ENCODE measurements around the gene USP48. TPM values are rescaled to one million over a fixed set of nuclear protein-coding genes. Genes with fewer than 3 reads are reported as not detected.

USP48 gene
- total RNA-seq, 1 experiment from 2014 or later = 84.8 TPM

DNA sequence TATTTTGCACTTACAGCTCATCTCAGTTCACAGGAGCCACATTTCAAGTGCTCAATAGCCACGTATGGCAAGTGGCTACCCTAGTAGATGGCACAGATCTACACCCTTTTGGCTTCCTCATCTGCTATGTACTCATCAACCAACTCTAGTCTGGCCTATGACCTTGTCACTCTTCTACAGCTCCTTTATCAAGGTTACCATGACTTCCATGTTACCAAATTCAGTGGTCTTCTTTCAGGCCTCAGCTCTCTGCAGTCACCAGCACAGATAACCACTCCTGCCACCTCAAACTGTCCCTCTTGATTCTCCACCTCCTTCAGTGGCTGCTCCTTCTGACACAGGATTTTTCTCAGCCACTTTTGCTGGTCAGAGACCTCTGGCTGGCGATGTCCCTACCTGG is 11.7 kb upstream of the USP48 start:
- Histone ChIP-seq H4K20me1 (ENCODE audit: control insufficient read depth, insufficient read depth, insufficient read length) (no peaks in the 10 kb centered on the region), H2BK5ac (ENCODE audit: insufficient read length, low read length) (no peak overlapping the region), H3K9ac (ENCODE audit: extremely low read depth, insufficient read length, low read length) (no peak overlapping the region), H3K79me1 (ENCODE audit: insufficient read depth, low read depth, low read length, poor library complexity, severe bottlenecking) (no peaks in the 10 kb centered on the region), H3K23me2 (ENCODE audit: insufficient read length, low read depth, low read length, poor library complexity, severe bottlenecking) (no peaks in the 10 kb centered on the region), H4K5ac (ENCODE audit: insufficient read length, low read depth, low read length) (no peak overlapping the region), H2AK5ac (ENCODE audit: insufficient read length, low read length) (no peak overlapping the region), H3K14ac (ENCODE audit: insufficient read depth, low read length) (no peak overlapping the region), H4K91ac (ENCODE audit: insufficient read length, low read depth, low read length) (no peak overlapping the region), H2BK20ac (ENCODE audit: low read depth, low read length, poor library complexity, severe bottlenecking) (no peak overlapping the region), H3K4me1 (ENCODE audit: insufficient read depth, low read length) (no peaks in the 10 kb centered on the region), H3K27ac (ENCODE audit: insufficient read length, low read depth, low read length) (no peak overlapping the region), H2BK12ac (ENCODE audit: insufficient read length, low read depth, low read length) (no peak overlapping the region), H3K4ac (ENCODE audit: low read depth, low read length) (no peak overlapping the region), H3K9me3 (ENCODE audit: control insufficient read depth, low read depth, low read length) (peaks cover 10% of the 10 kb centered on the region), H3K27me3 (ENCODE audit: insufficient read depth, low read length) (no peaks in the 10 kb centered on the region), H4K8ac (replicated peaks; ENCODE audit: insufficient read length, low read depth, low read length) (no peak overlapping the region), H2BK120ac (ENCODE audit: low read depth, low read length, poor library complexity, severe bottlenecking) (no peak overlapping the region), H3K79me2 (ENCODE audit: insufficient read depth, low read length) (no peaks in the 10 kb centered on the region), H3K4me2 (ENCODE audit: insufficient read depth, insufficient read length, low read length) (no peak overlapping the region), H2BK15ac (ENCODE audit: low read depth, low read length) (no peak overlapping the region), H3K18ac (ENCODE audit: insufficient read length, low read depth, low read length) (no peak overlapping the region), H3K56ac (ENCODE audit: insufficient read length, low read depth, low read length) (no peak overlapping the region), H3T11ph (ENCODE audit: low read length) (no peak overlapping the region), H3K23ac (ENCODE audit: insufficient read length, low read depth, low read length) (no peak overlapping the region), H2AFZ (ENCODE audit: low read length) (no peak overlapping the region)
- Mint-ChIP-seq H3K36me3 (ENCODE audit: insufficient read depth in 1 of 3, low read depth in 3 of 3) (peaks cover 0 to 9% (median 6%) of the 10 kb centered on the region in 3 experiments; a peak in 4 of 7 replicates), H3K4me1 (peaks cover 5 to 6% of the 10 kb centered on the region in 2 experiments), H3K27ac (no peak overlapping the region; a peak in 1 of 7 replicates), H3K9me3 (peaks cover 5 to 13% of the 10 kb centered on the region in 2 experiments), H3K27me3 (ENCODE audit: low read depth) (peaks cover 4% of the 10 kb centered on the region), H3K4me3 (no peak overlapping the region)
- TF ChIP-seq, protein P1, sequence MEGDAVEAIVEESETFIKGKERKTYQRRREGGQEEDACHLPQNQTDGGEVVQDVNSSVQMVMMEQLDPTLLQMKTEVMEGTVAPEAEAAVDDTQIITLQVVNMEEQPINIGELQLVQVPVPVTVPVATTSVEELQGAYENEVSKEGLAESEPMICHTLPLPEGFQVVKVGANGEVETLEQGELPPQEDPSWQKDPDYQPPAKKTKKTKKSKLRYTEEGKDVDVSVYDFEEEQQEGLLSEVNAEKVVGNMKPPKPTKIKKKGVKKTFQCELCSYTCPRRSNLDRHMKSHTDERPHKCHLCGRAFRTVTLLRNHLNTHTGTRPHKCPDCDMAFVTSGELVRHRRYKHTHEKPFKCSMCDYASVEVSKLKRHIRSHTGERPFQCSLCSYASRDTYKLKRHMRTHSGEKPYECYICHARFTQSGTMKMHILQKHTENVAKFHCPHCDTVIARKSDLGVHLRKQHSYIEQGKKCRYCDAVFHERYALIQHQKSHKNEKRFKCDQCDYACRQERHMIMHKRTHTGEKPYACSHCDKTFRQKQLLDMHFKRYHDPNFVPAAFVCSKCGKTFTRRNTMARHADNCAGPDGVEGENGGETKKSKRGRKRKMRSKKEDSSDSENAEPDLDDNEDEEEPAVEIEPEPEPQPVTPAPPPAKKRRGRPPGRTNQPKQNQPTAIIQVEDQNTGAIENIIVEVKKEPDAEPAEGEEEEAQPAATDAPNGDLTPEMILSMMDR (conservative IDR thresholded peaks at IDR 0.05) = no peak
- WGBS (ENCODE audit: extremely low coverage, insufficient read length, low lambda C conversion rate) = no CpG with 5 or more reads among the region's 2 CpGs
- DNase-seq = no peak
